ENCODE results near the gene GJC2. TPM values are rescaled to one million over a fixed set of nuclear protein-coding genes. Genes with fewer than 3 reads are reported as not detected.

GJC2 gene
- total and polyA plus RNA-seq, 2 donors (not counting 3 experiments of a cell fraction or from before 2014, with no cell fraction given), result 0.58 to 1.2 TPM

GRCh38 chr1:228150120-228150460 lies 360 bp downstream of the GJC2 start:
- Histone ChIP-seq H3K9ac (replicated peaks; ENCODE audit: extremely low read depth, insufficient read depth, low read length) (no peak overlapping the region), H3K79me2 (ENCODE audit: control insufficient read depth, insufficient read depth, low read length) (peaks cover 21% of the 10 kb centered on the region), H3K9me3 (replicated peaks; ENCODE audit: control insufficient read depth, insufficient read depth, low read length) (no peaks in the 10 kb centered on the region), H2AFZ (ENCODE audit: low read depth, low read length) (no peak overlapping the region), H3K36me3 (ENCODE audit: control insufficient read depth in 2 of 2, extremely low read depth in 1 of 2, insufficient read depth in 2 of 2, low read length in 2 of 2) (peaks cover 0 to 16% of the 10 kb centered on the region in 2 experiments), H3K4me3 (replicated peaks in 1 of 3; ENCODE audit: insufficient read depth in 1 of 3, low read depth in 1 of 3, low read length in 3 of 3) (no peak overlapping the region), H3K4me2 (ENCODE audit: insufficient read depth, low read length) (no peak overlapping the region), H3K27me3 (ENCODE audit: control insufficient read depth in 2 of 2, insufficient read depth in 2 of 2, low read length in 2 of 2) (no peaks in the 10 kb centered on the region), H4K20me1 (replicated peaks; ENCODE audit: control insufficient read depth, extremely low read depth, insufficient read depth, low read length) (no peaks in the 10 kb centered on the region), H3K27ac (ENCODE audit: insufficient read depth, low read depth, low read length) (no peak overlapping the region), H3K9me1 (replicated peaks; ENCODE audit: control insufficient read depth, extremely low read depth, insufficient read depth, low read length) (no peaks in the 10 kb centered on the region), H3K4me1 (ENCODE audit: control insufficient read depth, extremely low read depth, insufficient read depth, low read length) (peaks cover 16% of the 10 kb centered on the region)
- no peak for TF ChIP-seq EZH2 (IDR thresholded peaks at IDR 0.05; ENCODE audit: borderline replicate concordance, low read depth, low read length, severe bottlenecking)
- TF ChIP-seq MAX (IDR thresholded peaks at IDR 0.05; ENCODE audit: insufficient read depth, insufficient read length), result no peak
- no peak for TF ChIP-seq FOS (IDR thresholded peaks at IDR 0.05; ENCODE audit: borderline replicate concordance, insufficient read depth, low read length)
- TF ChIP-seq JUN (IDR thresholded peaks at IDR 0.05; ENCODE audit: borderline replicate concordance, insufficient read depth, insufficient read length, low read depth), result no peak
- no peak for TF ChIP-seq POLR2AphosphoS5 (IDR thresholded peaks at IDR 0.05; ENCODE audit: insufficient read depth, low read depth, low read length)
- no peak for TF ChIP-seq POLR2A (IDR thresholded peaks at IDR 0.05; ENCODE audit: low read depth, low read length)
- no peak for TF ChIP-seq MYC (IDR thresholded peaks at IDR 0.05; ENCODE audit: low read depth, low read length)
- no peak for TF ChIP-seq GATA2 (IDR thresholded peaks at IDR 0.05; ENCODE audit: insufficient read depth, insufficient read length, low read depth, low read length)
- no peak for TF ChIP-seq CTCF (IDR thresholded peaks at IDR 0.05; ENCODE audit: extremely low read depth in 1 of 2, insufficient read depth in 1 of 2, low read depth in 1 of 2, low read length in 2 of 2)
- ChIA-PET POLR2A (no interaction called here), CTCF (interaction anchor here (0.8 kb wide), 1 partner anchor 151 kb away, joined by 3 read pairs; no protein-coding TSS in a partner anchor)
- dilution Hi-C loops (cut with MboI; ENCODE audit: extremely low pct_ligation_motif_present, low sequenced_read_pairs), result no loop called here
- BruUV-seq (replicated peaks), result no TSS peak
- FAIRE-seq (no peak), DNase-seq (ENCODE audit: low read depth, low spot score) (no peak)
- intact Hi-C loops (cut with micrococcal nuclease), result no loop called here

Measured in endothelial cell of umbilical vein (primary cell).